Measurements from ENCODE around the gene FAIM2.
"Not testable (repeated sequence)": the region's sequence is repeated elsewhere in the genome, so short reads cannot be mapped to it uniquely, and the experiment has no call there.

The FAIM2 gene

DNA sequence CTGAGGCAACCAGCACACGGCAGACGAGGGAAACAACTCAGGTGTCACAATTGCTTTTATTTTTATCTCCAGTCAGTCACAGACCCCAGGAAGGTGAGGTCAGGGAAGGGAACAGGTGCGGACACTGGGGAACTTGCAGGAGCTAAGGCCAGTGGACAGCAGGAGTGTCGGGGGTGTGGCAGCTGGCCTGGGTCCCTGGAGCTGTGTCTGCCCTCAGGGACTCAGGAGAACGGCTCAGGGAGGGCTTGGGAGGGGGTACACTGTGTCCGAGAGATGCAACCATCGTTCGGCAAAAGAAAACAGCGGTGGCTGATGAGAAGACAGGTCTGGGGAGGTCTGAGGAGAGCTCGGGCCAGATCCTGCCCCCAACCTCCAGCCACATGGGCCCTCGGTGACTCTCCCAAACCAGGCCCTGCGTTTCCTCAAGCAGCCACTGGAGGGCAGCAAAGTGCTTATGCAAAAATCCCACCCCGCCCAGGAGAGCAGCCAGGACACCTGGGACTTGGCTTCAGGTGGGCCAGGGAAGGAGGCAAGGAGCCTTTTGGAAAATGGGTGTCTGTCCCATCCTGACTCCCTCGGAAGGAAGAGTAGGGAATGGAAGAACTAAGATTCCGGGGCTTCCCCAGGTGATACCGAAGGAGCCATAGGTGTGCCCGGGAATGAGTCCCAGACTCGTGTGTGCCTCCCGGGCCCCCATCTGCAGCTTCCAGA, 36.7 kb downstream of the FAIM2 start:
- no peaks in the 10 kb centered on the region for H3K27me3 ChIP-seq (ENCODE audit: control insufficient read depth, insufficient read depth, low read length)
- no peak overlapping the region for H3K27ac ChIP-seq (ENCODE audit: low read depth, low read length)
- no peak overlapping the region for H3K9ac ChIP-seq (ENCODE audit: low read length)
- H3K36me3 ChIP-seq (ENCODE audit: control insufficient read depth, insufficient read depth, low read length) = no peaks in the 10 kb centered on the region
- no peak overlapping the region for H3K4me3 ChIP-seq (ENCODE audit: low read length)
- H3K4me1 ChIP-seq (ENCODE audit: control insufficient read depth, insufficient read depth, low read length) = no peaks in the 10 kb centered on the region

DNA sequence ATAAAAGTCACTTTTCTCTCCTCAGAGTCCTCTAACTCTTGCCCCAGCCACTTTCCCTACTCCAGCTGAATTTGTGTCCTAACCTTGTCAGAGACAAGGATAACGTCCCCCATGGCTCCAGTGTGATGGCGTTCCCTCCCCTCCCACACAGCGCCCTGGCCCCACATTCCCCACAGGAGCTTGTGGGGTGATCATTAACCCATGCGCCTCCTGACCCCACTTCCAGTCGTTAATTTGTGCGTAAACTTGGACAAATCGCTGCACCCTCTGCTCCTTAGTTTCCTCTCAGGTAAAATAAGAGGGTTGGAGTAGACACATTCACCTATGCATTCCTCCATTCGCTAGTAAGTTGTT, 37.9 kb downstream of the FAIM2 start:
- Histone ChIP-seq H3K4me3 (ENCODE audit: low read length) (no peak overlapping the region), H3K27me3 (ENCODE audit: control insufficient read depth, insufficient read depth, low read length) (no peaks in the 10 kb centered on the region), H3K9ac (ENCODE audit: low read length) (no peak overlapping the region), H3K4me1 (ENCODE audit: control insufficient read depth, insufficient read depth, low read length) (no peaks in the 10 kb centered on the region), H3K27ac (ENCODE audit: low read depth, low read length) (no peak overlapping the region), H3K36me3 (ENCODE audit: control insufficient read depth, insufficient read depth, low read length) (no peaks in the 10 kb centered on the region)

DNA sequence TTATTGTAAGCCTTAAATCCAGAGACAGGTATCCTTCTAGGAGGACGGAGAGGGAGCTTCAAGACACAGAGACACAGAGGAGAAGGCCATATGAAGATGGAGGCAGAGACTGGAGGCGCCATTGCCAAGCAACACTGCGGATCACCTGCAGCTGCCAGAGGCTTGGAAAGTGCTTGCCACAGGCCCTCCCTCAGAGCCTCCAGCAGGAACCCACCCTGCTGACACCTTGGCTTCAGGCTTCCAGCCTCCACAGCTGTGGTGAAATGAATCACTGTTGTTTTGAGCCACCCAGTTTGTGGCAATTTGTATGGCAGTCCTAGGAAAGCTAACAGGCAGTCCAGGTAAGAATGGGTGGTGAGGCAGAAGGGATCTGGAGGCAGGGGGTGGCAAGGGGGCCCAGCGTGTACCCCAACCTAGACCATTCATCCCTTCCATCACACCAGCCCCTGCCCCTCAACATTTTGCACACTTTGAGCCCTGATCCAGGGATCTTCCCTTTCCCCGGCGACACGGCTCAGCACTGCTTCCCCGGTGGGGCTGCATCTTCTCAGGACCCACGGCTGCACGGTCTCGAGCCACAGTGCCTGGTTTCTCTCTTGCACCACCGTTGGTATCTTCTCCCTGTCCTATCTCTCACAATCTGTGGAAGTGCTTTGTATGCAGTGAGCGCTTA, 38.5 kb downstream of the FAIM2 start:
- Histone ChIP-seq H3K27ac (ENCODE audit: low read depth, low read length) (no peak overlapping the region), H3K4me3 (ENCODE audit: low read length) (no peak overlapping the region), H3K27me3 (ENCODE audit: control insufficient read depth, insufficient read depth, low read length) (no peaks in the 10 kb centered on the region), H3K36me3 (ENCODE audit: control insufficient read depth, insufficient read depth, low read length) (no peaks in the 10 kb centered on the region), H3K9ac (ENCODE audit: low read length) (no peak overlapping the region), H3K4me1 (ENCODE audit: control insufficient read depth, insufficient read depth, low read length) (no peaks in the 10 kb centered on the region)

DNA sequence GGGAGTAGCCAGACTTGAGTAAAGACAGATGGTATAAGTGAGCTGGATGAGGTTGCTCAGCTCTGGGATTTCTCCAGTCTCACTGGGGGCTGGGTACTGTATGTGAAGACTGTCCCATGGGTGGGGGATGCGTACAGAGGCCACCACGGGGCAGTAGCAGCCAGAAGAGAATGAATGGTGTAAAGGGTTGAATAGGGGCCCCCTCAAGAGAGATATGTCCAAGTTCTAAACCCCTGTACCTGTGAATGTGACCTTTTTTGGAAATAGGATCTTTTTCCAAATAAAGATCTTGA, 39.0 kb downstream of the FAIM2 start:
- H3K4me3 ChIP-seq (ENCODE audit: low read length) = no peak overlapping the region
- H3K4me1 ChIP-seq (ENCODE audit: control insufficient read depth, insufficient read depth, low read length) = no peaks in the 10 kb centered on the region
- no peaks in the 10 kb centered on the region for H3K36me3 ChIP-seq (ENCODE audit: control insufficient read depth, insufficient read depth, low read length)
- H3K27ac ChIP-seq (ENCODE audit: low read depth, low read length) = no peak overlapping the region
- H3K27me3 ChIP-seq (ENCODE audit: control insufficient read depth, insufficient read depth, low read length) = no peaks in the 10 kb centered on the region
- H3K9ac ChIP-seq (ENCODE audit: low read length) = no peak overlapping the region

GRCh38 chr12:49863946-49864797, 39.5 kb downstream of the FAIM2 start:
- Histone ChIP-seq H3K27ac (ENCODE audit: low read depth, low read length) (no peak overlapping the region), H3K36me3 (ENCODE audit: control insufficient read depth, insufficient read depth, low read length) (no peaks in the 10 kb centered on the region)

GRCh38 chr12:49860921-49861320, 42.8 kb downstream of the FAIM2 start:
- not testable (repeated sequence) for H3K4me3 ChIP-seq (ENCODE audit: low read length); H3K4me1 ChIP-seq (ENCODE audit: control insufficient read depth, insufficient read depth, low read length); H3K9ac ChIP-seq (ENCODE audit: low read length); H3K27ac ChIP-seq (ENCODE audit: low read depth, low read length); H3K36me3 ChIP-seq (ENCODE audit: control insufficient read depth, insufficient read depth, low read length); H3K27me3 ChIP-seq (ENCODE audit: control insufficient read depth, insufficient read depth, low read length)

More at GRCh38 chr12:49863946-49864797, 39.5 kb downstream of the FAIM2 start:
- Histone ChIP-seq H3K4me1 (ENCODE audit: control insufficient read depth, insufficient read depth, low read length) (no peaks in the 10 kb centered on the region), H3K27me3 (ENCODE audit: control insufficient read depth, insufficient read depth, low read length) (no peaks in the 10 kb centered on the region), H3K4me3 (ENCODE audit: low read length) (no peak overlapping the region), H3K9ac (ENCODE audit: low read length) (no peak overlapping the region)

DNA sequence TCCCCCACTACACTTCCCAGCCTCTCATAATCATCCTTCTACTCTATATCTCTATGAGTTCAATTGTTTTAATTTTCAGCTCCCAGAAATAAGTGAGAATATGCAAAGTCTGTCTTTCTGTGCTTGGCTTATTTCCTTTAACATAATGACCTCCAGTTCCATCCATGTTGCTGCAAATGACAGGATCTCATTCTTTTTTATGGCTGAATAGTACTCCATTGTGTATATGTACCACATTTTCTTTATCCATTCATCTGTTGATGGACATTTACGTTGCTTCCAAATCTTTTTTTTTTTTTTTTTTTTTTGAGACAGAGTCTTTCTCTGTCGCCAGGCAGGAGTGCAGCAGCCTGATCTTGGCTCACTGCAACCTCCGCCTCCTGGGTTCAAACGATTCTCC, 47.8 kb downstream of the FAIM2 start:
- not testable (repeated sequence) for H3K9ac ChIP-seq (ENCODE audit: low read length); H3K4me1 ChIP-seq (ENCODE audit: control insufficient read depth, insufficient read depth, low read length); H3K27ac ChIP-seq (ENCODE audit: low read depth, low read length); H3K27me3 ChIP-seq (ENCODE audit: control insufficient read depth, insufficient read depth, low read length); H3K36me3 ChIP-seq (ENCODE audit: control insufficient read depth, insufficient read depth, low read length); H3K4me3 ChIP-seq (ENCODE audit: low read length)

- no peak overlapping the region for H3K9ac ChIP-seq (ENCODE audit: low read length)
- H3K4me3 ChIP-seq (ENCODE audit: low read length) = no peak overlapping the region
- H3K4me1 ChIP-seq (ENCODE audit: control insufficient read depth, insufficient read depth, low read length) = no peaks in the 10 kb centered on the region
- H3K27ac ChIP-seq (ENCODE audit: low read depth, low read length) = no peak overlapping the region
- H3K27me3 ChIP-seq (ENCODE audit: control insufficient read depth, insufficient read depth, low read length) = no peaks in the 10 kb centered on the region
- H3K36me3 ChIP-seq (ENCODE audit: control insufficient read depth, insufficient read depth, low read length) = no peaks in the 10 kb centered on the region
Observed at GRCh38 chr12:49854976-49855375, 48.7 kb downstream of the FAIM2 start.

DNA sequence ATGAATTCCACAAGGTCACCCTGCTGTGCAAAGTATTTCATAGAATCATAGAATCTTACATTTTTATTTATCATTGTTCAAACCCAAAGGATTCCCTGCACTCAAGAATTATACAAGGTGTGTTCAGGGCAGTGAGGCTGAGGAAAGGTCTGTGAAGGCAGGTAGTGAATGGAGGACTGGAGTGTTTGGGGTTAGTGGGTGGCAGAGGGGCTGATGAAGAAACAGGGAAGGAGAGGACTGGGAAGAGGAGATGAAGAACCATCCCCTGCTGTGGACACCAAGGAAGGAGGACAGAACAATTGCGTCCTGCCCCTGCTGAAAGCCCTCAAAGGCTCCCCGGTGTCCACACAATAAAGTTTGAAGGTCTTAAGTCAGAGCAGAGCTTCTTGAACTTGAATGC, 50.0 kb downstream of the FAIM2 start:
- Histone ChIP-seq H3K27ac (ENCODE audit: low read depth, low read length) (no peak overlapping the region), H3K36me3 (ENCODE audit: control insufficient read depth, insufficient read depth, low read length) (no peaks in the 10 kb centered on the region), H3K4me3 (ENCODE audit: low read length) (no peak overlapping the region), H3K27me3 (ENCODE audit: control insufficient read depth, insufficient read depth, low read length) (no peaks in the 10 kb centered on the region), H3K4me1 (ENCODE audit: control insufficient read depth, insufficient read depth, low read length) (no peaks in the 10 kb centered on the region), H3K9ac (ENCODE audit: low read length) (no peak overlapping the region)

- Histone ChIP-seq H3K27ac (ENCODE audit: low read depth, low read length) (no peak overlapping the region), H3K4me1 (ENCODE audit: control insufficient read depth, insufficient read depth, low read length) (peaks cover 5% of the 10 kb centered on the region), H3K9ac (ENCODE audit: low read length) (no peak overlapping the region), H3K27me3 (ENCODE audit: control insufficient read depth, insufficient read depth, low read length) (no peaks in the 10 kb centered on the region), H3K36me3 (ENCODE audit: control insufficient read depth, insufficient read depth, low read length) (no peaks in the 10 kb centered on the region), H3K4me3 (ENCODE audit: low read length) (no peak overlapping the region)
Observed at GRCh38 chr12:49847161-49847560, 56.5 kb downstream of the FAIM2 start.

GRCh38 chr12:49846032-49846431, 57.7 kb downstream of the FAIM2 start:
- Histone ChIP-seq H3K36me3 (ENCODE audit: control insufficient read depth, insufficient read depth, low read length) (no peaks in the 10 kb centered on the region), H3K27ac (ENCODE audit: low read depth, low read length) (no peak overlapping the region), H3K4me3 (ENCODE audit: low read length) (no peak overlapping the region), H3K4me1 (ENCODE audit: control insufficient read depth, insufficient read depth, low read length) (peaks cover 5% of the 10 kb centered on the region), H3K9ac (ENCODE audit: low read length) (no peak overlapping the region), H3K27me3 (ENCODE audit: control insufficient read depth, insufficient read depth, low read length) (no peaks in the 10 kb centered on the region)

DNA sequence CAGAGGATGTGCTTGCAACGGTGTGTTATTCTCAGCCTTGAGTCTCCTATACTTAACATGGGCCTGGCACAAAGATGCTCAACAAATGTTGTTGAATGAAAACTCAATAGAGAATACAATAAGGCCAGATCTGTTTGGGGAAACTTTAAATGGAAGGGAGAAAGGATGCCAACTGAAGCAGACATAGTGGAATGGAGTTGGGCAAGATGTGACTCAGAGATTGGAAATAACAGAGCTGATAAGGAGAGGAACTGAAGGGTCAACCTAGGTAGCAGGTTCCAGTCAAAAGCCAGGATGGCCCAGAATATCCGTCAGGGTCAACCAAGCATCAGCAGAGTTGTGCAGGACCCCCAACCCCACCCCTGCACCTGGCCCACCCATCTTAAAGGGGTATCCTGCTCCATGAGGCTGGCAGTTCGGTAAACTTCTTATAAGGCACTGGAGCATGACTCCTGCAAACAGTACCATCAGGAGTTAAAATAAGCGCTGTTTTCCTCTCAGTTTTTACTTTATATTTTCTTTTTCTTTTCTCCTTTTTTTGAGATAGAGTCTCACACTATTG, 59.7 kb downstream of the FAIM2 start:
- no peak overlapping the region for H3K4me3 ChIP-seq (ENCODE audit: low read length)
- no peaks in the 10 kb centered on the region for H3K27me3 ChIP-seq (ENCODE audit: control insufficient read depth, insufficient read depth, low read length)
- peaks cover 5% of the 10 kb centered on the region for H3K4me1 ChIP-seq (ENCODE audit: control insufficient read depth, insufficient read depth, low read length)
- H3K9ac ChIP-seq (ENCODE audit: low read length) = no peak overlapping the region
- no peaks in the 10 kb centered on the region for H3K36me3 ChIP-seq (ENCODE audit: control insufficient read depth, insufficient read depth, low read length)
- no peak overlapping the region for H3K27ac ChIP-seq (ENCODE audit: low read depth, low read length)
